ENCODE measurements around the gene MCAM. TPM values are rescaled to one million over a fixed set of nuclear protein-coding genes. Genes with fewer than 3 reads are reported as not detected.

MCAM gene
- total RNA-seq, 1 experiment from 2014 or later, result 124 TPM

GRCh38 chr11:119335655-119336543 lies 19.0 kb upstream of the MCAM start:
- no peaks in the 10 kb centered on the region for H3K9me3 ChIP-seq (ENCODE audit: low read length)
- H3K4me2 ChIP-seq (ENCODE audit: low read length), result peak overlapping the region; percentile 96
- peaks cover 30% of the 10 kb centered on the region for H3K79me2 ChIP-seq (ENCODE audit: low read length)
- CTCF ChIA-PET, result interaction anchor here (0.9 kb wide), 1 partner anchor 139 kb away, joined by 4 read pairs; no protein-coding TSS in a partner anchor
- POLR2A ChIA-PET (ENCODE audit: unreplicated experiment), result interaction anchor here (0.5 to 0.6 kb wide), 2 partner anchors 53 to 196 kb away, joined by 4 to 6 read pairs; no protein-coding TSS in a partner anchor
- ATAC-seq (peak; percentile 11), DNase-seq (peak; percentile 46)
- no peak overlapping the region for H3K27ac ChIP-seq (ENCODE audit: low read length)
- no peaks in the 10 kb centered on the region for H3K27me3 ChIP-seq (ENCODE audit: low read length)
- TF ChIP-seq EZH2 (IDR thresholded peaks at IDR 0.05; ENCODE audit: low read length, unreplicated experiment) (no peak), CTCF (conservative IDR thresholded peaks at IDR 0.05; ENCODE audit: low read depth, low read length) (no peak), EZH2phosphoT487 (IDR thresholded peaks at IDR 0.05; ENCODE audit: borderline replicate concordance, low read length) (no peak)
- no TSS peak for BruUV-seq (replicated peaks)
- intact Hi-C loops (cut with micrococcal nuclease), result no loop called here
- H3K4me3 ChIP-seq (ENCODE audit: low read length), result peak overlapping the region; percentile 87
- 0 out of 2 replicates have a peak, but pooled peaks cover 5% of the 10 kb centered on the region for H4K20me1 ChIP-seq (ENCODE audit: low read length)
- H3K4me1 ChIP-seq (ENCODE audit: insufficient read depth, low read length), result peaks cover 42% of the 10 kb centered on the region
- H2AFZ ChIP-seq (ENCODE audit: low read length), result no peak overlapping the region
- no peaks in the 10 kb centered on the region for H3K36me3 ChIP-seq (ENCODE audit: low read depth, low read length)
- no peaks in the 10 kb centered on the region for H3F3A ChIP-seq (ENCODE audit: low read length, unreplicated experiment)
- no peak overlapping the region for H3K9ac ChIP-seq (ENCODE audit: low read length)
- no peaks in the 10 kb centered on the region for H3K9me2 ChIP-seq (replicated peaks; ENCODE audit: low read length)

GRCh38 chr11:119335091-119335654 lies 18.2 kb upstream of the MCAM start:
- Histone ChIP-seq H3K79me2 (ENCODE audit: low read length) (peaks cover 30% of the 10 kb centered on the region), H3K9me2 (replicated peaks; ENCODE audit: low read length) (no peaks in the 10 kb centered on the region), H3K27ac (ENCODE audit: low read length) (peak overlapping the region; percentile 44), H3K9ac (ENCODE audit: low read length) (peak overlapping the region; percentile 90), H3K9me3 (ENCODE audit: low read length) (no peaks in the 10 kb centered on the region), H3K36me3 (ENCODE audit: low read depth, low read length) (no peaks in the 10 kb centered on the region), H3F3A (ENCODE audit: low read length, unreplicated experiment) (no peaks in the 10 kb centered on the region), H3K4me2 (ENCODE audit: low read length) (peak overlapping the region; percentile 96), H4K20me1 (ENCODE audit: low read length) (0 out of 2 replicates have a peak, but pooled peaks cover 5% of the 10 kb centered on the region), H3K4me3 (ENCODE audit: low read length) (peak overlapping the region; percentile 87), H2AFZ (ENCODE audit: low read length) (peak overlapping the region; percentile 91; the same call in 1 of the 2 replicates), H3K4me1 (ENCODE audit: insufficient read depth, low read length) (peaks cover 42% of the 10 kb centered on the region), H3K27me3 (ENCODE audit: low read length) (no peaks in the 10 kb centered on the region)
- intact Hi-C loops (cut with micrococcal nuclease), result no loop called here
- no peak for DNase-seq
- TSS peak; percentile 62 for BruUV-seq (replicated peaks)
- POLR2A ChIA-PET (ENCODE audit: unreplicated experiment), result no interaction called here
- CTCF ChIA-PET, result interaction anchor here (0.9 kb wide), 1 partner anchor 139 kb away, joined by 4 read pairs; no protein-coding TSS in a partner anchor
- TF ChIP-seq EZH2phosphoT487 (IDR thresholded peaks at IDR 0.05; ENCODE audit: borderline replicate concordance, low read length) (no peak), EZH2 (IDR thresholded peaks at IDR 0.05; ENCODE audit: low read length, unreplicated experiment) (no peak), CTCF (conservative IDR thresholded peaks at IDR 0.05; ENCODE audit: low read depth, low read length) (no peak)
- no peak for ATAC-seq
